Activated T-cell treated with anti-CD3 and anti-CD28 coated beads, Interleukin-2, amount 50 U/mL, for 1 hour (primary cell): ENCODE results near the gene DLGAP1.
"Not testable (repeated sequence)": the region's sequence is repeated elsewhere in the genome, so short reads cannot be mapped to it uniquely, and the experiment has no call there.

Source experiments
- DNase-seq: peaks from one replicate; pipeline ENCODE4 v3.0.0-alpha.2; 2020

DLGAP1 gene

DNA sequence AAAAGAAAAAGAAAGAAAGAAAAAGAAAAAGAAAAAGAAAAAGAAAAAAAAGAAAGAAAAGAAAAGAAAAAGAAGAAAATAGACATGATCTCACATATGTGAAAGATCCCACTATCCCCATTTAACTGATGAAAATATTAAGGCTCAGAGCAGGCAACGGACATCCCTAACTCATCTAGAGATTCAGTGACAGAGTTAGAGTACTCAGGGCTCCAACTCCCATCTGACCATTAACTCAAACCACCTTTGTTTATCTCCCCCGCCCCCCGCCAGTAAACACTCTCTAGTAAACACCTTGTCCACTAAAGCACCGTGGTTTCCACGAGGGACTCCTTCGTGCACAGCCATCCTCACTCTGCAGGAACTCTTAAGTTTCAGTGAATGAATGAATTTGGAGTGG is 862.2 kb downstream of the DLGAP1 start:
- DNase-seq = no peak

DNA sequence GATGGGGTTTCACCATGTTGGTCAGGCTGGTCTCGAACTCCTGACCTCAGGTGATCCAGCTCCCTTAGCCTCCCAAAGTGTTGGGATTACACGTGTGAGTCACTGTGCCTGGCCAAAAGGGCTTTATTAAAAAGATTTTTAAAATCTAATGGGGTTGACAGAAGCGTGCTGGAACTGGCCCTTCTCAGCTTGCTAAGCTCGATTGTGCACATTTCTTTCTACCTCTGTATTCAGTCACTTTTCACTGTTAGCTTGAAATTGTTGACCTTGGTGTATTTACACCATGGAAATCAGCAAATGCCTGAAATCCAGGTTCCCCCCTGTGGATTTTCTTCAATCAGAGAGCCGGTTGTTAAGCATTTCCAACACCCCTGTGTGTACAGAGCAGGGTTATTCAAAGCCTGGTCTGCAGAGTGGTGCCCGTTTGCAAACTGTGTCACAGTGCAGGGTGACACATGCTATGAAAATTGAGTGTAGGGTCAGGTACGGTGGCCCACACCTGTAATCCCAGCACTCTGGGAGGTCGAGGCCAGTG is 864.9 kb downstream of the DLGAP1 start:
- no peak for DNase-seq

DNA sequence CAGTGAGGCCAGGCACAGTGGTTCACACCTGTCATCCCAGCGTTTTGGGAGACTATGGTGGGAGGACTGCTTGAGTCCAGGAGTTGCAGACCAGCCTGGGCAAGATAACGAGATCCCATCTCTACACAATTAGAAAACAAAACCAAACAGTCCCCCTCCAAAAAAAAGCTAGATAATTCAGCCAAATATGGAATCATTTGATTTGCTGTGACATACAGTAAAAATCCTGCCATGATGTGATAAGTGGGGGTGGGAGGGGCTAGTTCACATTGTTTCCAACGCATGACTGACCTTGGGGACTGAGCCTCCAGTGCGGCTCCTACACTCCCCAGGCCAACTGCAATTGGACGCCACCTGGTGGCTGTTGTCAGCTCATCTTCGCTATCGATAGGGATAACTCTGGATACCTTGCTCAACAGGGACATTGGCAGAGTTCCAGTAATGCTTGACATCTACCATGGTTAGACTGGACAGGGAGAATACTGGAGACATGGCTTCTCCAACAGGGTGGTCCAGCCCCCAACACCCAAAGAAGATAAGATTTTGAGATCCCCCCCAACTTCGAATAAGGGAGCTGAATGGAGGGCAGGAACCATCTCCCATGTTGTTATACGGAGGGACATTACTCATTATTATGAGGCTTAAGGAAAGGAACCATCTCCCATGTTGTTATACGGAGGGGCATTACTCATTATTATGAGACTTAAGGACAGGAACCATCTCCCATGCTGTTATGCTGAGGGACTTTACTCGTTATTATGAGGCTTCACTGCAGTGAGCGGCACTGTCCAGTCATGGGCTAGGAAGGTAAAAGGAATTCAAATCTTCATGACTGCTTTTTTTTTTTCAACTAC is 869.2 kb downstream of the DLGAP1 start:
- DNase-seq = peak; percentile 70

DNA sequence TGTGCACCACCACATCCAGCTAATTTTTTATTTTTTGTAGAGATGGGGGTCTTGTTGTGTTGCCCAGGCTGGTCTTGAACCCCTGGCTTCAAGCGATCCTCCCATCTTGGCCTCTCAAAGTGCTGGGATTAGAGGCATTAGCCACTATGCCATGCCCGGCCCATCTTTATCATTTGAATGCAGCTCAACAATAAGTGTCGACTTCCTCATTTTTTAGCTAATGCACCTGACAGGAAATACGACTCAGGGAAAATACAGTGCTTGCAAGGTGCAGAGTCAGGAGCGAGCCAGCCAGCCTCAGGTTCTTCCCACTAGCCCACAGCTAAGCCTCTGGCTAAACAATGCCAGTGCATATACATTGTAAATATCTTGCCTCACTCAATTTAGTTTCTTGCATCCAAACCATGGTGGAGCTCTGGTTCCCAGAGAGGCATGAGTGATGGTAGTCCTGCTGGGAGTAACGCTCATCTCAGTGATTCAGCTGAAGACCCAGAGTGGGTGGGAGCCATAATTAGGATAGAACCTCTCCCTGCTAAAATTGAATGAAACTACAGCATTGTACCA is 870.1 kb downstream of the DLGAP1 start:
- no peak for DNase-seq

DNA sequence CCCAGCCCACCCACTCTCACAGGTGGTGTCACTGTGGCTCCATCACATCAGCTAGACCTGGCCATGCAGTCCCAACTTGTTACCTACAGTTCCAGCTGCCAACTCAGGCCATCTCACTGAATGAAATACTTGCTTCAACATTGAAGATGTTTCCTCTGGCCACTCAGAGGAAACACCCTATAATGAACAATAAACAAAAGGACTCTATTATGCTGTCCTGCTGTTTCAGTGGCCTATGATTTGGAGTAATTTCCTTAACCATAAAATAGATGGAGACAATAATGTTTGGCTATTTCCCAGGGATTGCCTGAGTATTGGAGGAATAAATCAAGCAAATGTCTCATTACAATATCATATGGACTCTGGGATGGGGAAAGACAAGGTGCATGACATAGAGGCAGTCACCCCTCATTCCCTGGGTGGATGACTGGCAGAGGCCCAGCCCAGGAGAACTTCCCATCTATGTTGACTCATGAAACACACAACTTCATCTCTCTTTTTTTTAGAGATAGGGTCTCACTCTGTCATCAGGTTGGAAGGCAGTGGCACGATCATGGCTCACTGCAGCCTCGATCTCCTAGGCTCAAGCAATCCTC is 870.7 kb downstream of the DLGAP1 start:
- no peak for DNase-seq

DNA sequence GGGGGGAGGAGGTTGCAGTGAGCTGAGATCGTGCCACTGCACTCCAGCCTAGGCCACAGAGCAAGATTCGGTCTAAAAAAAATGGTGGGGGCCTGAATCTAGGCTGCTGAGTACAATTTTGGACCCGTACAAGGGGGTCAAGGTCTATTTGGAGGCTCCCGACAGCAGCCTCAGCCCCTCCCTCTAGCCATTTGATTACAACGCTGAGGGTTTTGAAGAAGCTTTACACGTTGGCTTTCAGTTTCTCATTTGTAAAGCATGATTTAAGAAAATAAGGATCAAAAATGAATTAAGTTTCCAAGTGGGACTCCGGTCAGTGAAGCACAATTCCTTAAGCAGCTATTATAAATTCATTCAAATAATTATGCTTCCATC is 871.2 kb downstream of the DLGAP1 start:
- DNase-seq = no peak

DNA sequence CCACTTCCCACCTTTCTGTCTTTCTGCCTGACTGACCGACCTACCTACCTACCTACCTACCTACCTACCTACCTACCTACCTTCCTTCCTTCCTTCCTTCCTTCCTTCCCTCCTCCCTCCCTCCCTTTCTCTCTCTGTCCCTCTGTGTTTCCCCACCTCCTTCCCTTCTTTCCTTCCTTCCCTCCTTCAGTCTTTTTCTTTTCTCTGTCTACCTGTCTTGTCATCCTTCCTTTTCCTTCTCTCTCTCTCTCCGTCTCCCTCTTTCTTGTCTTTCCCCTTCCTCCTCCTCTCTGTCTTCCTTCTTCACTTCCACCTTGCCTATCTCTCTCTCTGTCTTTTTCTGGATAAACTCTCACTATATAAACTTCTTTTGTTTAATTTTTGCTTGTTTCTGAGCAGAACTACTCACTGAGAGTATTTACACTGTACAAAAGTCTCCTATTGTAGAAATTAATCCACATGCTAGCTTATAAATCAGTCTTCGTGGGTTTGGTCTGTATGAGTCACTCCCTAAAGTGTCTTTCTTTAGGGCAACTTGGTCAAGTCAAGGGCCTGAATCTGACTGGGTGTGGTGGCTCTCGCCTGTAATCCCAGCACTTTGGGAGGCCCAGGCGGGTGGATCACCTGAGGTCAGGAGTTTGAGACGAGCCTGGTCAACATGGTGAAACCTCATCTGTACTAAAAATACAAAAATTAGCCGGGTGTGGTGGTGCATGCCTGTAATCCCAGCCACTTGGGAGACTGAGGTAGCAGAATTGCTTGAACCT is 871.8 kb downstream of the DLGAP1 start:
- DNase-seq = not testable (repeated sequence)

DNA sequence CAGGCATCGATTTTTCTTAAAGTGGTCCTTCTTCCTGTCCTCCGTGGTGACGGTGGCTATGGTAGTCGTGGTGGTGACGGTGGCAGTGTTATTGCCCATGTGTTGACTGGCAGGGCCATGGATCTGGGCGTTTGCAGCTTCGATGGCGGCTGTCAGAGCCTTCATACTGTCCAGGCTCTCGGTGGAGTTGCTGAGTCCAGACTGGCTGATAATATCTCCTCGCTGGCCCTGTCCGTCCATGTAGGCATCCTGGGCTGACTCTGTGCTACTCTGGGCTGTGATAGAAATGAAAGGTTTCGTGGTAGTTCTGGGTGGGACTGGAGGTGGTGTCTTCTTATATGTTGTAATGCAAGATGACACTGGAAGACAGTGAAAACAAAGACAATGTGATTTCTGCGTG is 873.2 kb downstream of the DLGAP1 start:
- no peak for DNase-seq

DNA sequence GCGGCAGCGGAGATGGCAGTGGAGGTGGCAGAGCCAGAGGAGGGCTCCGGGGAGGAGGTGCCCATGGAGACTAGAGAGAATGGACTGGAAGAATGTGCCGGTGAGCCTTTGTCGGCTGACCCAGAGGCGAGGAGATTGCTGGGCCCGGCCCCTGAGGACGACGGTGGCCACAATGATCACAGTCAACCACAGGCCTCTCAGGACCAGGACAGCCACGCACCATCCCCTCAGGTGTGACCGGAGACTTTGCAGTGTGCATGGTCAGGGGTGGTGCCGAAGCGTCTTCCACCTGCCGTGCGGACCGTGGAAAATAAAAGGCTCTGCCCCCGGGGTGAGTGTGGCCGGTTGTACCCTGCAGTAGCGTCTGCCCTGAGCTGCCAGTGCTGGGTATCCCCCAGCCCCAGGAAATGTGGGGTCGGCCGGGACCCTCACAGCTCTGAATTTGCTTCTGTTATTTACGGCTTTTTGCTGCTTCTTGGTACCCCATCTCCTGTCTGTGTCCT is 874.5 kb downstream of the DLGAP1 start:
- not testable (repeated sequence) for DNase-seq

DNA sequence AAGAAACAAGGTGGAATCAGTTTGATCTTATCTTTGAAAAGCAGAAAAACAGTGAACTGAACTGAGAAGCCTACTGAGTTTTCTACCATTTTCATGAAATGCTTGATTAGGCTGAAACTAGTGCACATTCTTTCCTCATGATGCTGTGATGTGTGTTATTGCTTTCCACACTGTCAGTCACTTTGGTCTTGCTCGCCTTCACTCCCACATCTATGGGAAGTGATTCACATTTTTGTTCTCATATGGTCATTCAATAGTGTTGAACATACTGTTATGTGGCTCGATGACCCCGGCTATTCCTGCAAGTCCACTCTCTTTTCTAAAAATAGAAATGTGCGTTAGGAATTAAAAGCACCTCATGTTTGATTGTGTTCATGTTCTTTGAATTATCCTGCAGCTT is 875.4 kb downstream of the DLGAP1 start:
- DNase-seq = no peak

DNA sequence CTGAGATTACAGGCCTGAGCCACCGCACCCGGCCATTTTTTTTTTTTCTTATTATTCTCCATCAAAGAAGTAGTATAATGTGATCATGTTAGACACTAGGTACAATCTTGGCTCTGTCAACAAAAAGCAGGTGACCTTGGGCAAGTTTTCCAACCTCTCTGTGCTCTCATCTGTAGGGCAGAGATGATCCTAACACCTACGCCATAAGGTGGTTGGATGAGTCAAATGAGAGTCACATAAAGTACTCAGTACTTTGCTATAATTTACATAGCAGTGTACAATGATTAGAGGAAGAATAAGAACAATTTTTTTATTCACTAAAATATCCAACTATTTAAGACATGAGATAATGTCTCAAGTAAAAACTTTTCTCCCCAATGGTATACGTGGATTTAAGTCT is 876.5 kb downstream of the DLGAP1 start:
- no peak for DNase-seq

DNA sequence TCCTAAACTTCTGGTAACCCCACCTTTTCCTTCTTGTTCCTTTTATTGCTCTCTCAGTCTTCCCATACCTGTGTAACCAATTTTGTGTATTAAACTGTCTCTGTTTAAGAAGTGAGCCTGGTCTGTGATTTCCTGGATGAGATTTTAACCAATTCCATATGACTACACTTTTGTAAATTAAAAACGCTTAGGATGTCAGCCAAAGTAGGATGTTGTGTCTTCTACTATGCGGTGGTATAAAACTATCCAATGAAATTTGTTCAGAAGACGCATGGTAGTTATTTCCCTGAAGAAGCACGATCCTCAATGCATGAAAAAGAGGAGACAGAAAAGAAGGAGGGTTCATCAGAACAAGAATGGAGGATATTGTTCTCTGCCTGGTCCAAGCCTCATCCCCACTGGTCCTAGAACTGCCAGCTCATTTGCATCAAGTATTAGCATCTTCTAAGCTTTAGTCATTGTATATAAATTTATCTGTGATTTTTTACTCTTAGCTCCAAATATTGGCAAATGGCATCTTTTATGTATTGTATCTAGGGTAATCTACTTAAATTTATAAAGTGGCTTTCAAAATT is 877.7 kb downstream of the DLGAP1 start:
- no peak for DNase-seq

DNA sequence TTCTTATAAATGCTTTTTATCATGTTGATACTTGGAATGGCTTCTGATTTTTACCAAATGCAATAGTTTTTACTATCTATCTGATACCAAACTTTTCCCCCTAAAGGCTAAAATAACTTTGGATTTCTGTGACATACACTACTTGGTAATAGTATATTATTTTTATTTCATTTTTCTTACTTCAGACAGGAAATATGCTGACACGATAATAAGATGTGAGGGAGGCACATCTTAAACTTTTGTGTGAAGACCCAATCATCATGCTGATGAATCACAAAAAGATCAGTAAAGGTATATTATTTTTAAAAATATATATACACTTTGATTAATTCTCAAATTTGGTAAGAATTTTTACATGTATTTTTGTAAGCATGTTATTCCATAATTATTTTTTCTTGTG is 882.3 kb downstream of the DLGAP1 start:
- DNase-seq = no peak

DNA sequence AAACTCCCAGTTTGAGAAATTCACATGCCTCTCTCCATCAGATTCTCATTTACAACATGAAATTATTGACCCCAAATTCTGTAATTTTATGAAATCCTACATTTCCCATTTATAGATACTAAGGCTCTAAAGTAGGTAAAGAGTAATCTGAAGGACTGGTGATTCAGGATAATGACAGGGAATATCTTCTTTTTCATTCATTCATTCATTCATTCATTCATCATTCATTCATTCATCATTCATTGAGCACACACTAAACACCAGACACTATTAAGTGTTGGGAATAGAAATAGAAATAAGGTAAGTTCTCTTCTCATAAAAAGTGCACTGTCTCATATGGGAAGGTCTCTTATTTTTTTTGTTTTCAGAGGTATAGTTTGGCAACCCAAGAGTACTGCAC is 888.3 kb downstream of the DLGAP1 start:
- DNase-seq = no peak

DNA sequence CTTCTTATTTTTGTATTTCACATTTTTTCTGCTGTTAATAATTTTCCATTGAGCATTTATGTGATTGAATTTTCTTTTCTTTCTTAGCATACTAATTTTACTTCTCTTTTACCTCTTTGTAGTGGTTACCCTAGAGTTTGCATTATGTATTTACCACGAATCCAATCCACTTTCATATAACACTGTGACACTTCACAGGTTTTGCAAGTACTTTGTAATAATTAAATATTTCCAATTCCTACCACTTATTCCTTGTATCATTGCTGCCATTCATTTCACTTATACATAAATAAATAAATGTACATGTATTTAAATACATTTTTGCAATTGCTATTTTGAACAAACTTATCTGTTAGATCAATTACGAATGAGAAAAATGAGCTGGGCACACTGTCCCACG is 894.4 kb downstream of the DLGAP1 start:
- DNase-seq = no peak

DNA sequence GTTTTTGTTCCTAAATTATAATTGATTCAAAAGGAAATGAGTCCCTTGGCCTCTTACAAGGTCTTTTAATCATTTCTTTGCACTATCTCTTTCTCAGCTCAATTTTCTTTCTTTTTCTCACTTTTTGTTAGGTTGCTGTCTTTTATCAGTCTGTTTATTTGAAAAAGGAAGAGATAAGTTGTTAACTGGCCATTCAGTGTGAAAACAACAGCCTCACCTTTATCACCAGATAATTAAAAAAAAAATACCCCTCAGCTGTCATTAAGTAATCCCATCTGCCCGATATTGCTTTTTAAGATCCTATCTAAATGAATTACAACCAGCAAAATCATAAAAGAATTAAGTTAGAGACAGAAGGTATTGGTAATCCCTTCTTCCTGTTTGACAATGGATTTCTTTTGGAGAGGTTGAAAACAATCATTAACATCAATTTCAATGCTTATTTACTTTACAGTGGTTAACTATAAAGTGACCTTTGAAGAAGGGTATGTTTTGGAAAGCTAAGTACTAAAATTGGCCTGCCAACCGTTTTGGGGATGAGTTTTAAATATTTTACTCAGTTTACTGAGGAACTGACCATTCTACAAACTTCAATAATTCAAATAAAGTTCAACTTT is 900.2 kb downstream of the DLGAP1 start:
- DNase-seq = no peak

DNA sequence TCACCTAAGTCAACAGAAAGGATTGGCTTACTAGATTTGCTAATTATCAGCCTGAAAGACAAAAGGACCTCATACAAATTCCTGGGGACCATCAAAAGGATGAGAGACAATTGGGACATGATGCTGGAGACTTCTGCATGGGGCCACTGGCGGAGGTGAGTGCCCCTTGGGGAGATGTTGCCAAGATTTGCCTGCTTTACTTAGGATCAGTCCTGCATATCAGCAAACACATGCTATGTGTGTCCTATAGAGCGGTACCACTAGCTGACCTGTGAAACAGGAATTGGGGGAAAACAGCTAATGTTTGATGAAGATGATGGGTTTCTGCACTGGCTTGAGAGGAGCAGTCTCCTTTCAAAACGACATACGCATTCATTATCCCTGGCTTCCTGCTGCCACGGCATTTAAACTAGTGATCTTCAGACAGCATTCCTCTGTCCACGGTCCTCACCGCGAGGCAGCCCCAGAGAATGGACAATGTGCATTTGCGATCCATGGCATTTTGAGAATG is 901.0 kb downstream of the DLGAP1 start:
- no peak for DNase-seq

DNA sequence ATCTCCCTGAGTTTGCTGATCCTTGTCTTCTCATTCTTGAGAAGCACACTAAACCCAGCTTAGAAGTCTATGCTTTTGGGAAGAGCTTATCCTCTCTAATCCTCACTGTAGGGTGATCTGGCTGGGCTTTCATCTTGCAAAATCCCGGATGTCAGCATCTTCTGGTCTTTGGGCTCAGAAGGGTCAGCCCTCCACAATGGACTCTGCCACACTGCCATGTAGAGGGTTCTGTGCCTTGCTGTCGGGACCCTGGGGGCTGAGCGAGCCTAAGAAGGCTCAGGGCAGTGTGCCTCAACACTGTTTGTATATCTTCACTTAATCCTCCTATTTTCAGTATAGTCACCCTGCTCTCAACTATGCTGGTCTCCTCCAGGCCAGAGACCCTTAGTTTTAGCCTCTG is 902.8 kb downstream of the DLGAP1 start:
- no peak for DNase-seq

DNA sequence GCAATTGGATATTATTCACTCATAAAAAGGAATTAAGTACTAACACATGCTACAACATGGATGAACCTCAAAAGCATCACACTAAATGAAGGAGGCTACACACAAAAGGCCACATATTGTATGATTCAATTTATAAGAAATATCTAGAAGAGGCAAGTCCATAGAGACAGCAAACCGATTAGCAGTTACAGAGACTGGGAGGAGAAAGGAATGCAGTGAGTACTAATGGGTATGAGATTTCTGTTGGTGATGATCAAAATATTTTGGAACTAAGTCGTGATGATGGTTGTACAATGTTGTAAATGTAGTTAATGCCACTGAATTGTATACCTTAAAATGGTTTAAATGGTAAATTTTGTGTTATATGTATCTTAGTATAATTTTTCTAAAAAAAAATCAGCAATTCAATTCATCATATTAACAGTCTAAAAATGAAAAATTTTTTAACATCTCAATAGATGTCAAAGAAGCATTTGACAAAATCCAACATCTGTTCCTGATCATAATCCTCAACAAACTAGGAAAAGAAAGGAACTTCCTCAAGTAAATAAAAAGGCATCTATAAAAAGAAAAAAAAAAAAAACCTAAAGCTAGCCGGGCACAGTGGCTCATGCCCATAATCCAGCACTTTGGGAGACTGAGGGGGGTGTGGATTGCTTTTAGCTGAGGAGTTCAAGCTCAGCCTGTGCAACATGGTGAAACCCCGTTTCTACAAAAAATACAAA is 907.1 kb downstream of the DLGAP1 start:
- no peak for DNase-seq

DNA sequence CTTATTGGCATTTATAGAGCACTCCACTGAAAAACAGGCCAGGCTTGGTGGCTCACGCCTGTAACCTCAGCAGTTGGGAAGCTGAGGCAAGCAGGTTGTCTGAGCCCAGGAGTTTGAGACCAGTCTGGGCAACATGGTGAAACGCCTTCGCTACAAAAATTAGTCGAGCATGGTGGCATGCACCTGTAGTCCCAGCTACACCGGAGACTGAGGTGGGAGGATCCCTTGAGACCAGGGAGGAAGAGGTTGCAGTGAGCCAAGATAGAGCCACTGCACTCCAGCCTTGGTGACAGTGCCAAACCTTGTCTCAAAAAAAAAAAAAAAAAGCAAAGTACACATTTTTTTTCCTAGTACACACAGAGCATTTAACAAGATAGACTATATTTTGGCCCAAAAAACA is 909.0 kb downstream of the DLGAP1 start:
- DNase-seq = no peak

DNA sequence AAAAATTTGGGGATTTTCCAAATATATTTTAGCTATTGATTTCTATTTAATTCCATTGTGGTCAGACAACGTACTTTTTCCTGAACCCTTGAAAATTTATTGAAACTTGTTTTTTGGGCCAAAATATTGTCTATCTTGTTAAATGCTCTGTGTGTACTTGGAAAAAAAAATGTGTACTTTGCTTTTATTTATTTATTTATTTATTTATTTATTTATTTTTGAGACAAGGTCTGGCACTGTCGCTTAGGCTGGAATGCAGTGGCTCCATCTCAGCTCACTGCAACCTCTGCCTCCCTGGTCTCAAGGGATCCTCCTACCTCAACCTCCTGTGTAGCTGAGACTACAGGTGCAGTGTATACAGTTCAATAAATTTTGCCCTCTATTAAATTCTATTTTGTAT is 910.6 kb downstream of the DLGAP1 start:
- DNase-seq = no peak
